Measurements from ENCODE around the gene TRMT6.

TRMT6 gene

GRCh38 chr20:5938456-5939029 is 11.8 kb downstream of the TRMT6 start:
- ATAC-seq (ENCODE audit: insufficient read depth, low read depth) (no peak), DNase-seq (no peak)
- Histone ChIP-seq H3K79me2 (ENCODE audit: insufficient read depth, low read length) (no peaks in the 10 kb centered on the region), H3K27me3 (ENCODE audit: insufficient read depth, low read length, poor library complexity) (no peaks in the 10 kb centered on the region), H2AFZ (ENCODE audit: low read depth, low read length) (no peak overlapping the region), H3K4me2 (ENCODE audit: insufficient read depth, low read length) (no peak overlapping the region), H3K4me3 (ENCODE audit: low read depth in 1 of 2, low read length in 2 of 2) (no peak overlapping the region), H3K9ac (ENCODE audit: low read depth, low read length) (no peak overlapping the region), H4K20me1 (ENCODE audit: insufficient read depth, low read length) (no peaks in the 10 kb centered on the region), H3K36me3 (ENCODE audit: insufficient read depth, low read length) (peaks cover 55% of the 10 kb centered on the region), H3K9me3 (ENCODE audit: insufficient read depth, low read length, severe bottlenecking) (no peaks in the 10 kb centered on the region), H3K27ac (ENCODE audit: low read length) (no peak overlapping the region), H3K4me1 (ENCODE audit: insufficient read depth, low read length) (no peaks in the 10 kb centered on the region)
- TF ChIP-seq EZH2 (IDR thresholded peaks at IDR 0.05; ENCODE audit: borderline replicate concordance, low read depth, low read length, severe bottlenecking) (no peak), CTCF (IDR thresholded peaks at IDR 0.05; ENCODE audit: borderline replicate concordance, extremely low read depth, low read length, poor library complexity, severe bottlenecking) (no peak)

GRCh38 chr20:5936238-5936637 is 14.1 kb downstream of the TRMT6 start:
- no peak for TF ChIP-seq EZH2 (IDR thresholded peaks at IDR 0.05; ENCODE audit: borderline replicate concordance, low read depth, low read length, severe bottlenecking)
- TF ChIP-seq CTCF (IDR thresholded peaks at IDR 0.05; ENCODE audit: borderline replicate concordance, extremely low read depth, low read length, poor library complexity, severe bottlenecking), result no peak
- DNase-seq, result no peak
- no peaks in the 10 kb centered on the region for H3K4me1 ChIP-seq (ENCODE audit: insufficient read depth, low read length)

GRCh38 chr20:5935384-5935783 is 14.9 kb downstream of the TRMT6 start:
- H3K4me1 ChIP-seq (ENCODE audit: insufficient read depth, low read length), result no peaks in the 10 kb centered on the region
- H4K20me1 ChIP-seq (ENCODE audit: insufficient read depth, low read length), result no peaks in the 10 kb centered on the region
- H3K36me3 ChIP-seq (ENCODE audit: insufficient read depth, low read length), result peaks cover 24% of the 10 kb centered on the region
- DNase-seq (no peak), ATAC-seq (ENCODE audit: insufficient read depth, low read depth) (no peak)
- no peak overlapping the region for H3K4me2 ChIP-seq (ENCODE audit: insufficient read depth, low read length)
- TF ChIP-seq CTCF (IDR thresholded peaks at IDR 0.05; ENCODE audit: borderline replicate concordance, extremely low read depth, low read length, poor library complexity, severe bottlenecking) (no peak), EZH2 (IDR thresholded peaks at IDR 0.05; ENCODE audit: borderline replicate concordance, low read depth, low read length, severe bottlenecking) (no peak)
- no peak overlapping the region for H3K4me3 ChIP-seq (ENCODE audit: low read depth in 1 of 2, low read length in 2 of 2)
- H3K79me2 ChIP-seq (ENCODE audit: insufficient read depth, low read length), result no peaks in the 10 kb centered on the region
- no peak overlapping the region for H2AFZ ChIP-seq (ENCODE audit: low read depth, low read length)
- H3K9ac ChIP-seq (ENCODE audit: low read depth, low read length), result no peak overlapping the region
- H3K27me3 ChIP-seq (ENCODE audit: insufficient read depth, low read length, poor library complexity), result peaks cover 15% of the 10 kb centered on the region
- H3K9me3 ChIP-seq (ENCODE audit: insufficient read depth, low read length, severe bottlenecking), result no peaks in the 10 kb centered on the region
- no peak overlapping the region for H3K27ac ChIP-seq (ENCODE audit: low read length)

More at GRCh38 chr20:5936238-5936637, 14.1 kb downstream of the TRMT6 start:
- no peaks in the 10 kb centered on the region for H3K79me2 ChIP-seq (ENCODE audit: insufficient read depth, low read length)
- H3K9ac ChIP-seq (ENCODE audit: low read depth, low read length), result no peak overlapping the region
- no peak overlapping the region for H3K4me3 ChIP-seq (ENCODE audit: low read depth in 1 of 2, low read length in 2 of 2)
- H3K27ac ChIP-seq (ENCODE audit: low read length), result no peak overlapping the region
- H3K9me3 ChIP-seq (ENCODE audit: insufficient read depth, low read length, severe bottlenecking), result no peaks in the 10 kb centered on the region
- H4K20me1 ChIP-seq (ENCODE audit: insufficient read depth, low read length), result no peaks in the 10 kb centered on the region
- H2AFZ ChIP-seq (ENCODE audit: low read depth, low read length), result no peak overlapping the region
- peaks cover 10% of the 10 kb centered on the region for H3K27me3 ChIP-seq (ENCODE audit: insufficient read depth, low read length, poor library complexity)
- no peak for ATAC-seq (ENCODE audit: insufficient read depth, low read depth)
- peaks cover 33% of the 10 kb centered on the region for H3K36me3 ChIP-seq (ENCODE audit: insufficient read depth, low read length)
- H3K4me2 ChIP-seq (ENCODE audit: insufficient read depth, low read length), result no peak overlapping the region
